GM18499 (cell line): Measurements from ENCODE around the gene TCEANC.

ENCODE experiments used
- ATAC-seq: cut with Tn5 transposase; IDR thresholded peaks from one replicate; pipeline ENCODE4 v1.9.1; 2021; ENCODE audit warnings: moderate number of reproducible peaks; ENCODE audit not compliant: insufficient read depth, unreplicated experiment

TCEANC gene

GRCh38 chrX:13689741-13690211, 36.8 kb downstream of the TCEANC start:
- ATAC-seq: no peak

DNA sequence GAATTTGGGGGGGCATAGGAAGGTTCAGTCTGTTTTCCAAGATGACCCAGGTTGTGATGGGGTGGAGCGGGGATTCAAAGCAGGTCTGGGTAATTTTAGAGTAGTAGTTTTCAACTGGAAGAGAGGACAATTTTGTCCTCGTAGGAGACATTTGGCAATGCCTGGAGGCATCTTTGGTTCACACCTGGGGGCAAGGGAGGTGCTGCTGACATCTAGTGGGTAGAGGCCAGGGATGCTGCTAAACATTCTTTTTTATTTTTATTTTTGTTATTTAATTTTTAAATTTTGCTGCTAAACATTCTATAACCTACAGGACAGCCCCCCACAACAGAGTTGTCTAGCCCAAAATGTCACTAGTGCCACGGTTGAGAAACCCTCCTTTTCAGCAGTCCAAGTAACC, 37.9 kb downstream of the TCEANC start:
- ATAC-seq: no peak

DNA sequence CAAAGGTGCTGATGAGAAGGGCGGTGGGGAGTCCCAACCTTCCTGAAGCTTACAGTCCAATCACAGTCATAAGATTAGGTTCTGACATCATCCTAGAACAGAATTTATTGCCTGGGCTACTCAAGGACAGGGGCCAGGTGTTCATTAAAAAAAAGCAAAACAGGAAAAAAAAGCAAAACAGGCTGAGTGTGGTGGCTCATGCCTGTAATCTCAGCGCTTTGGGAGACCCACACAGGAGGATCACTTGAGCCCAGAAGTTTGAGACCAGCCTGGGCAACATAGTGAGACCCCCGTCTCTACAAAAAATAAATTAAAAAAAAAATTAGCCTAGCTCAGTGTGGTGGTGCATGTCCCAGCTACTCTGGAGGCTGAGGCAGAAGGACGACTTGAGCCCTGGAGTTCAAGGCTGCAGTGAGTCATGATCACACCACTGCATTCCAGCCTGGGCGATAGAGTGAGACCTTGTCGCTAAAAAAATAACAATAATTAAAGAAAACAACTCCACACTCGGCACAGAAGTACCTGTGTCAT, 39.0 kb downstream of the TCEANC start:
- ATAC-seq: no peak

DNA sequence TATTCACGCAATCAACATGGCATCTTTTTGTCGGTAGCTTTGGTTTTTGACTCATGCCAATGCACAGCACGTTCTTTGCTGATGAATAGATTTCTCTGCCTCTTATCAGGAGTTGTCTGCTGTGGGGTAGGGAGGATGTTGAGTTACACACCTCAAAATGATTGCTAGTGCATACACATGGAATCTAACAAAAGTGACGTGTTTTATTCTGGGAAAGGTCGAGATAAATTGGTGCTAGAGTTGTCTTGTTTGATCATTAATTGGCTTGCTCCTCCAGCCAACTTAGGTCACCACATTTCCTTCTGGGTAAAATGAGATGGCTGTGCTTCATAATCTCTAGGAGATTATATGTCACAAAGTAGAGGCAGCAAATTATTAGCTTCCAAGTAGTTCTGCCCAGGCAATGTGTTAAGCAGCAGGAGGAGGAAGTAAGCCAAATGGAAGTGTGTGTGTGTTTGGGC, 39.9 kb downstream of the TCEANC start:
- ATAC-seq: no peak

DNA sequence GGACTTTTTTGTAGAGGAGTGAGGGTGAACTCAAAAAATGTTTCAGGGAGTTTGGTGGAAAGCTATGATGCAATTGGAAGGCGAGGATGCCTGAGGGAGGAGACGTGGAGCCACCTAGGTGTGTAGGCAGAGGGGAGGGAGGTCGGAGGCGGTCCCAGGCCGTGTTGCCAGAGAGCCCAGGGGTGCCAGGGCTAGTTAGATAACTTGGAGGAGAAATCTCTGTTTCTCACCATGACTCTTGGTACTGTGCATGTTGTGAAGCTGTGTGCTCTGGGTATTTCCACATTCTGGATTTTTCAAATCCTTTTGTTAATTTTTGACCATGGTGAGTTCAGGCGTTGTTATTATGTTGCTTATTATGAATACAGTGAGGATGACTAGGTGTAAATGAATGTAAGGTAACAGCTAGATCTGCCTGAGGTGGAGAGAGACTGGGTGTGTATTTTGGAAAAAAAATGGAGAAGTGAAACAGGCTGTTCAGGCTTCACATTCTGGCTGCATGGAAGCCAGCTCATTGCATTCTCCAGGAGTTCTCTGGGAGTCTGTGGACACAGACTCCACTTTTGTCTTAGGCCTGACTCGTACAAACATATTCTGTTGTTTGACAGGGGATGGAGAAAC, 40.5 kb downstream of the TCEANC start:
- ATAC-seq: no peak

GRCh38 chrX:13694359-13694758, 41.4 kb downstream of the TCEANC start:
- no peak for ATAC-seq

DNA sequence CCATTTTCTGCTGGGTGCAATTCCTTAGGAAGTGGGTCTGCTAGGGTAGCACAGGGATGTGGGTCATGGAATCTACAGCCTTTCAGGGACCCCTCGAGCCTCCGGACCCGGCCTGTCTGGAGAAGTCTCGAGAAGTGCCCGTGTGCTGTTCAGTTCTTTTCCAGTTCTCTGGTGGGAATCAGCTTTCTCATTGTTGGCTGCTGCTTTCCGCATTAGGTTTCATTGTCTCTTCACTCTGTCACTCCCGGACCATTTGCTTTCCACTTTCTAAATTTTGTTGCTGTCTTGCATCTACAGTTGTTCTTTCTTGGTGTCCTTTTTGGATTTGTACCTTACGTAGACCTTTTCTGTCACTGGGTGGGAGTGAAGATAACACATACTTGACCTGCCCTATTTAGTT, 42.0 kb downstream of the TCEANC start:
- no peak for ATAC-seq

DNA sequence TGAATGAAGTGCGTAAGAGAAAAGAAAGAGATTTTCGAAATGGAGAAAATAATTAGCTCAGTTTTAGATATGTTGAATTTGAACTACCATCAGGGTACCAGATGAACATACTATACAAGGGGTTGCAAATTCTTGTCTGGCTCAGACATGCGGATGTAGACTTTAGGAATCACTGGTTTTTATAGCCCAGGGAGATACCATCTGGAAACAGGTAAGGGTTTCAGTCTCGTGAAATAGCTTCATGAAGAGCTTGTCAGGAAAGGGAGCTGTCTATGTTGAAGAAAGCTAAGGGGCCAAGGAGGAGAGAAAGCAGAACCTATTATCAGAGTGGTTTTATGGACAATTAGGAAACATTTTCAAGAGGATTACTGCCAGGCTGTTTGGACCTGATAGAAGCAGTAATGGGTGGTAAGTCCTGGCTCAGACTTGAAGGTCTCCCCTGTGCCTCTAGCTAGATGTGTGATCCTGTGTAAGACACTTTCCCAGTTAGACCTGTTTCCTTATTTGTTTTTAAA, 42.7 kb downstream of the TCEANC start:
- ATAC-seq: no peak

- ATAC-seq: peak; percentile 57
Observed at GRCh38 chrX:13697455-13697854, 44.5 kb downstream of the TCEANC start.

- ATAC-seq: no peak
Observed at GRCh38 chrX:13697976-13698375, 45.0 kb downstream of the TCEANC start.

GRCh38 chrX:13698432-13698831, 45.5 kb downstream of the TCEANC start:
- ATAC-seq: no peak

DNA sequence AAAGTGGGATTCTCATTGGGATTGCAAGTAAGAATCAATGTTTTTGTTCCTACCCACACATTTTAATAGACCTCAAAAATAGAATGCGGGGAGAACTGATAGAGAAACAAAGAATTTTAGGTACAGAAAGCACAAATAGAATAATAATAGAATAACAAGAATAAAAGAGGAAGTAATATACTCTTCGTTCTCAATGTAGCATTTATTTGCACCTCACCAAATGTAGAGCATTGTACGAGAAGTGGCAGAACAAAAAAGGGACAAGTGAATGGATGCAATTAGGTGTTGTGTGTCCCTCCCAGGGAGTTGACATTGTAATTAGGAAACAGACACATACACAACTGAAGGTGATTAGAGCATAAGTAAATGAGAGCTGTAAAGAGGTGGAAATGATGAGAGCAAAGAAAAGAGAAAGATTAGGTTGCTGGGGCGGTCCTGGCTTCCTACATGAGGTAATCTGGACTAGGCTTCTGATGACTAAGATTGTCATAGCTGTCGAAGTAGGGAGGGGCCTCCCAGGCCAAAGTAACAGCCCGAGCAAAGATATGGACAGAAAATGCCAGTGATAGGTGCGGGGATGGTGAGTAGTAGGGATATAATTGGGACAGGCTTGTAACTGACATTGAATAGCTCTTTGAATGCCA, 46.4 kb downstream of the TCEANC start:
- ATAC-seq: no peak

GRCh38 chrX:13700380-13700779, 47.4 kb downstream of the TCEANC start:
- ATAC-seq: no peak

- no peak for ATAC-seq
Observed at GRCh38 chrX:13702111-13702789, 49.3 kb downstream of the TCEANC start.

GRCh38 chrX:13703135-13703534, 50.2 kb downstream of the TCEANC start:
- no peak for ATAC-seq

- ATAC-seq: no peak
Observed at GRCh38 chrX:13703589-13703988, 50.6 kb downstream of the TCEANC start.

DNA sequence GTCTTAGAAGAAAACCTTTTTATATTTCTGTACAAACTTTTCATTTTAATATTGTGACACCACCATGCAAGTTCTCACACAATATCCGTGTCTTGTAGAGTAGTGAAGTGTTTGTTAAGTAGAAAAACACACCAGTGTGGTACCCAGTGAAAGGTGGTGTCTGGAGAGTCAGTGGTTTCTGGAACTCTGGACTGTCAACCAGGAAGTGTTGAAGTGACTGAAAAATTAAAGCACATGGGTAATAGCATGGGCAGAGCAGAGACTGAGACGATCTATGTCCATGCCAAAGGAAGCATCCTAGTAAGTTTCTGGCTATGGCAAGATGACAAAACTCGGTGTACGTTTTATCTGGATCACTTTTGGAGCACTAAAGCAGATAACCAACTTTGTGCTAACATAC, 58.2 kb downstream of the TCEANC start:
- no peak for ATAC-seq
